Liver (tissue), 3 donors: ENCODE results near the gene SMIM45.

ENCODE experiments used
- CTCF ChIP-seq: fragments of 150-350 bp; IDR thresholded peaks from 2 replicates; pipeline ENCODE4 v1.5.1; 2017; ENCODE audit warnings: improper control_type of control experiment, low read depth, low read length; ENCODE audit not compliant: missing input control
- EGR1 ChIP-seq, 2 donors: IDR thresholded peaks; 2 replicates each; pipeline ENCODE4 v1.6.1; 2016 to 2018; ENCODE audit warnings: antibody characterized with exemption in 2 of 2, low read depth in 2 of 2
- FOXA1 ChIP-seq: IDR thresholded peaks from 2 replicates; pipeline ENCODE4 v1.6.1; 2016; ENCODE audit warnings: antibody characterized with exemption
- GABPA ChIP-seq, 2 donors: IDR thresholded peaks in 1 of 2; conservative IDR thresholded peaks in 1 of 2; 2 replicates each; pipeline ENCODE4 v1.6.1; 2016; ENCODE audit warnings: antibody characterized with exemption in 2 of 2, mild to moderate bottlenecking in 1 of 2, moderate library complexity in 1 of 2
- JUND ChIP-seq, 2 donors: IDR thresholded peaks; 2 replicates each; pipeline ENCODE4 v1.6.1; 2016; ENCODE audit warnings: antibody characterized with exemption in 2 of 2
- NR2F2 ChIP-seq: IDR thresholded peaks from 2 replicates; pipeline ENCODE4 v1.6.1; 2016; ENCODE audit warnings: antibody characterized with exemption
- RAD21 ChIP-seq, 2 donors: IDR thresholded peaks; 2 replicates each; pipeline ENCODE4 v1.6.1; 2016; ENCODE audit warnings: antibody characterized with exemption in 2 of 2, mild to moderate bottlenecking in 2 of 2
- REST ChIP-seq: IDR thresholded peaks from 2 replicates; pipeline ENCODE4 v1.6.1; 2016; ENCODE audit warnings: antibody characterized with exemption, mild to moderate bottlenecking
- RXRA ChIP-seq, 2 donors: IDR thresholded peaks; 2 replicates each; pipeline ENCODE4 v1.6.1; 2017 to 2018; ENCODE audit warnings: antibody characterized with exemption in 2 of 2, mild to moderate bottlenecking in 1 of 2
- SP1 ChIP-seq: IDR thresholded peaks from 2 replicates; pipeline ENCODE4 v1.6.1; 2018; ENCODE audit warnings: antibody characterized with exemption, mild to moderate bottlenecking
- TAF1 ChIP-seq: conservative IDR thresholded peaks from 2 replicates; pipeline ENCODE4 v1.6.1; 2016; ENCODE audit warnings: antibody characterized with exemption, mild to moderate bottlenecking
- YY1 ChIP-seq: IDR thresholded peaks from 2 replicates; pipeline ENCODE4 v1.6.1; 2016; ENCODE audit warnings: antibody characterized with exemption, mild to moderate bottlenecking
- TF ChIP-seq, protein P1 (sequence below): IDR thresholded peaks from 2 replicates; pipeline ENCODE4 v1.6.1; 2016; ENCODE audit warnings: antibody characterized with exemption
- TF ChIP-seq, protein P2 (sequence below): IDR thresholded peaks from 2 replicates; pipeline ENCODE4 v1.6.1; 2016; ENCODE audit warnings: antibody characterized with exemption
- donor health status: healthy.
- donor health status: healthy.

DNA sequence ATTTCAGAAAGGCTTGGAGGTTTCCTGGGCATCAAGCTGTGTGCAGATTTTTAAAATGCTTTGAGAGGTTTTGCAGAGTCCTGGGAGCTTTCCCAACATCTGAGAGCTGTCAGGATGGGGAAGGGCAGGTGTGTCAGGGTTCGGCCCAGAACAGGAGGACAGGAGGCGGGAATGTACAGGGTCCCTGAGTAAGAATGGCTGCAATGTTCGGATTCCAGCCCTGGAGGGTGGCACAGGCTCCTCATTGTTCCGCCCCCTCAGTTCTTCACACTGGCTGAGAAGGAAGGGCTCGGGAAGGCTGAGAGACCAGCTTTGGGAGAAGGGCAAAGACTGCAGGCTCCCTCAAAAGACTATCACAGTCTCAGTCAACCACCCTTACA lies 12.2 kb downstream of the SMIM45 start:
- TF ChIP-seq CTCF = no peak
- TF ChIP-seq NR2F2 = no peak
- no peak for TF ChIP-seq RAD21 (IDR thresholded peaks at IDR 0.05)
- TF ChIP-seq SP1 = no peak
- no peak for TF ChIP-seq TAF1
- no peak for TF ChIP-seq GABPA (IDR thresholded peaks at IDR 0.05 in 1 of 2, conservative IDR thresholded peaks at IDR 0.05 in 1 of 2)
- no peak for TF ChIP-seq REST
- TF ChIP-seq, protein P1, sequence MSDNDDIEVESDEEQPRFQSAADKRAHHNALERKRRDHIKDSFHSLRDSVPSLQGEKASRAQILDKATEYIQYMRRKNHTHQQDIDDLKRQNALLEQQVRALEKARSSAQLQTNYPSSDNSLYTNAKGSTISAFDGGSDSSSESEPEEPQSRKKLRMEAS = no peak
- no peak for TF ChIP-seq YY1
- TF ChIP-seq RXRA (IDR thresholded peaks at IDR 0.05) = no peak
- TF ChIP-seq, protein P2, sequence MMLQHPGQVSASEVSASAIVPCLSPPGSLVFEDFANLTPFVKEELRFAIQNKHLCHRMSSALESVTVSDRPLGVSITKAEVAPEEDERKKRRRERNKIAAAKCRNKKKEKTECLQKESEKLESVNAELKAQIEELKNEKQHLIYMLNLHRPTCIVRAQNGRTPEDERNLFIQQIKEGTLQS = no peak
- no peak for TF ChIP-seq FOXA1
- TF ChIP-seq JUND (IDR thresholded peaks at IDR 0.05) = no peak
- no peak for TF ChIP-seq EGR1 (IDR thresholded peaks at IDR 0.05; ENCODE audit: low read depth in 2 of 2)
